A673 (cell line): ENCODE results near the gene SORL1.

Experiments used
- CTCF ChIP-seq: fragments of 300-800, 200-600 bp; sonication (generic); conservative IDR thresholded peaks from 2 replicates; pipeline ENCODE4 v1.5.1; 2017; ENCODE audit warnings: low read depth, mild to moderate bottlenecking, antibody characterized with exemption, low read length, moderate library complexity, mixed read lengths
- EZH2 ChIP-seq: fragments of 200-600 bp; sonication (generic); IDR thresholded peaks from 2 replicates; pipeline ENCODE4 v1.6.1; 2017; ENCODE audit warnings: borderline replicate concordance, low read depth, mild to moderate bottlenecking, mixed read lengths, antibody characterized with exemption, low read length; ENCODE audit not compliant: poor library complexity, severe bottlenecking

DNA sequence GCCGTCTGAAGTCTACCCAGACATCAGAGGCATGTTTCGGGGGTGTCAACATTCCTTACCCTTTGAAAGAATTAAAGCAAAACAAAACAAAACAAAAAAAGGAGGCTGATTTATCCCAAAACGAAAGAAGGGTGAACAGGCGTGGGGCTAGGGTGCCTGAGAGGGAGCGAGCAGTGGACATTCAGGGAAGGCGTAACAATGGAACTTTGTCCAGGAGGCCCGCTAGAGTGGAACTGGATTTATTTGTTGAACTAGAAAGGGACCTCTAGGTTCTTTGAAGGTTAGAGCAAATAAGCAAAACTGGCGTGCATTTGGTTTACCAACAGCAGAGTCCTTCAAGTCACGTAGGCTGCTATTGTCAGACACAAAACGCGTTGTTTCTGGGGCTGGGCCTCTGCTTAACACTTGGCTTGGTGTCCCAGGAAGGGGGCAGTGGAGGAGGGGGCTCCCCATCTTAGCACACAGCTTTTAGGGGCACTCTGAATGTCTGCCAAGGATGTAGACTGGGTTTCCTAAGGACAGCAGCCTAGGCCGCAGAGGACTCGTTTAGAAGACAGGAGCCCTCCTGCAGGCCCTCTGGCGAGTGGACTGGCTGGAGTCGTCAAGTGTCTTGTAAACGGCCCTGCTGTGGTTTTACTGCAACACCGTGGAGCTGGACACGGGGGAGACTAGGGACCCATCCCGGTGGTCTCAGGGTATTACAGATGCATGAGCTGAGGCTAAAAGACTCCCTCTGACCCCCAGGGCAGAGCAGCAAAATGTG lies 204.4 kb downstream of the SORL1 start:
- TF ChIP-seq CTCF = no peak
- TF ChIP-seq EZH2 = no peak
